ENCODE results near the gene TACR1. TPM values are rescaled to one million over a fixed set of nuclear protein-coding genes. Genes with fewer than 3 reads are reported as not detected.

Gene TACR1
- total and polyA plus RNA-seq, 2 of the 8 experiments (the other 6 are each of a cell fraction or from before 2014, with no cell fraction given) = 0.09 to 0.37 TPM

- TF ChIP-seq CTBP2 (IDR thresholded peaks at IDR 0.05; ENCODE audit: borderline replicate concordance, insufficient read depth, insufficient read length, low read length) (no peak), POLR2A (IDR thresholded peaks at IDR 0.05; ENCODE audit: control extremely low read depth in 1 of 2, low read depth in 2 of 2, low read length in 2 of 2) (no peak), TAF7 (optimal IDR thresholded peaks at IDR 0.05; ENCODE audit: borderline replicate concordance, low read depth, low read length) (no peak), CEBPB (IDR thresholded peaks at IDR 0.05; ENCODE audit: low read depth, low read length) (no peak), HDAC2 (IDR thresholded peaks at IDR 0.05; ENCODE audit: borderline replicate concordance in 1 of 2, low read depth in 2 of 2, low read length in 2 of 2) (no peak), EGR1 (IDR thresholded peaks at IDR 0.05; ENCODE audit: borderline replicate concordance, low read depth, low read length) (no peak)
These were observed 111.6 kb downstream of the TACR1 start (continued) for GRCh38 chr2:75087736-75088135.

Measured in H1 (cell line).